SK-N-SH (cell line): Measurements from ENCODE around the gene THOC2. TPM values are rescaled to one million over a fixed set of nuclear protein-coding genes. Genes with fewer than 3 reads are reported as not detected.

Source experiments
- polyA plus RNA-seq, 3 experiments: library from polyadenylated mRNA; depleted of rRNA; stranded (reverse); fragments of >200 nt; gene quantifications; 2 replicates each; pipeline ENCODE4 v1.2.3, GENCODE V29; 2012
- small RNA-seq, 7 experiments: library from RNA; depleted of rRNA; stranded (forward); fragments of <200 nt; gene quantifications; one replicate each; pipeline ENCODE3, GENCODE V24; 2012

The THOC2 gene
- polyA plus RNA-seq, 1 of the 3 experiments (the other 2 are of a cell fraction) = 26.7 TPM

Small RNA genes within 50 kb of the gene (small RNA-seq; reads per million reads assigned to genes)
- gene AL030996.1 (0 to 5.5 (median 0) reads per million in 7 experiments), gene RNU7-69P (0 reads per million in 7 experiments)

Other genes starting within 250 kb of the THOC2 start
- gene XIAP, start 127.0 kb upstream of the THOC2 start, polyA plus RNA-seq (2012; rRNA removed) = 8.0 and 9.1 TPM in 2 replicates
- 11.3 and 11.6 TPM in 2 replicates for gene STAG2, start 228.7 kb upstream of the THOC2 start, polyA plus RNA-seq (2012; rRNA removed)